ENCODE measurements around the gene RGS7BP.

Gene RGS7BP

GRCh38 chr5:64629841-64630240, 124.0 kb downstream of the RGS7BP start:
- no peaks in the 10 kb centered on the region for H3K27me3 ChIP-seq (ENCODE audit: control insufficient read depth, insufficient read depth, low read length)
- H3K4me1 ChIP-seq (ENCODE audit: control insufficient read depth, insufficient read depth, low read length): no peaks in the 10 kb centered on the region
- no peak overlapping the region for H3K27ac ChIP-seq (ENCODE audit: low read depth, low read length)
- H3K36me3 ChIP-seq (ENCODE audit: control insufficient read depth, insufficient read depth, low read length): no peaks in the 10 kb centered on the region
- no peak overlapping the region for H3K4me3 ChIP-seq (ENCODE audit: low read depth, low read length)
- no peaks in the 10 kb centered on the region for H3K9me3 ChIP-seq (ENCODE audit: control insufficient read depth, insufficient read depth, low read length)
- no peak overlapping the region for H3K9ac ChIP-seq (ENCODE audit: low read depth, low read length)

- H3K9ac ChIP-seq (ENCODE audit: low read depth, low read length): no peak overlapping the region
- no peaks in the 10 kb centered on the region for H3K36me3 ChIP-seq (ENCODE audit: control insufficient read depth, insufficient read depth, low read length)
- H3K27me3 ChIP-seq (ENCODE audit: control insufficient read depth, insufficient read depth, low read length): no peaks in the 10 kb centered on the region
Observed at GRCh38 chr5:64632251-64632650, 126.4 kb downstream of the RGS7BP start.

GRCh38 chr5:64634997-64635686, 129.3 kb downstream of the RGS7BP start:
- Histone ChIP-seq H3K36me3 (ENCODE audit: control insufficient read depth, insufficient read depth, low read length) (no peaks in the 10 kb centered on the region), H3K9ac (ENCODE audit: low read depth, low read length) (no peak overlapping the region), H3K27ac (ENCODE audit: low read depth, low read length) (no peak overlapping the region), H3K4me3 (ENCODE audit: low read depth, low read length) (no peak overlapping the region), H3K4me1 (ENCODE audit: control insufficient read depth, insufficient read depth, low read length) (peaks cover 11% of the 10 kb centered on the region; the same call in 1 of the 2 replicates), H3K27me3 (ENCODE audit: control insufficient read depth, insufficient read depth, low read length) (no peaks in the 10 kb centered on the region), H3K9me3 (ENCODE audit: control insufficient read depth, insufficient read depth, low read length) (no peaks in the 10 kb centered on the region)

More at GRCh38 chr5:64632251-64632650, 126.4 kb downstream of the RGS7BP start:
- Histone ChIP-seq H3K27ac (ENCODE audit: low read depth, low read length) (no peak overlapping the region), H3K4me1 (ENCODE audit: control insufficient read depth, insufficient read depth, low read length) (0 out of 2 replicates have a peak, but pooled peaks cover 2% of the 10 kb centered on the region), H3K4me3 (ENCODE audit: low read depth, low read length) (no peak overlapping the region), H3K9me3 (ENCODE audit: control insufficient read depth, insufficient read depth, low read length) (no peaks in the 10 kb centered on the region)

GRCh38 chr5:64637144-64637543, 131.3 kb downstream of the RGS7BP start:
- H3K27me3 ChIP-seq (ENCODE audit: control insufficient read depth, insufficient read depth, low read length): no peaks in the 10 kb centered on the region
- no peak overlapping the region for H3K9ac ChIP-seq (ENCODE audit: low read depth, low read length)
- no peak overlapping the region for H3K4me3 ChIP-seq (ENCODE audit: low read depth, low read length)
- peaks cover 11% of the 10 kb centered on the region; the same call in 1 of the 2 replicates for H3K4me1 ChIP-seq (ENCODE audit: control insufficient read depth, insufficient read depth, low read length)
- no peaks in the 10 kb centered on the region for H3K9me3 ChIP-seq (ENCODE audit: control insufficient read depth, insufficient read depth, low read length)
- H3K27ac ChIP-seq (ENCODE audit: low read depth, low read length): no peak overlapping the region
- no peaks in the 10 kb centered on the region for H3K36me3 ChIP-seq (ENCODE audit: control insufficient read depth, insufficient read depth, low read length)

GRCh38 chr5:64637837-64638443, 132.1 kb downstream of the RGS7BP start:
- H3K9me3 ChIP-seq (ENCODE audit: control insufficient read depth, insufficient read depth, low read length): no peaks in the 10 kb centered on the region
- no peak overlapping the region for H3K4me3 ChIP-seq (ENCODE audit: low read depth, low read length)
- H3K36me3 ChIP-seq (ENCODE audit: control insufficient read depth, insufficient read depth, low read length): no peaks in the 10 kb centered on the region
- H3K27ac ChIP-seq (ENCODE audit: low read depth, low read length): no peak overlapping the region
- no peak overlapping the region for H3K9ac ChIP-seq (ENCODE audit: low read depth, low read length)
- no peaks in the 10 kb centered on the region for H3K27me3 ChIP-seq (ENCODE audit: control insufficient read depth, insufficient read depth, low read length)
- peaks cover 11% of the 10 kb centered on the region; the same call in 1 of the 2 replicates for H3K4me1 ChIP-seq (ENCODE audit: control insufficient read depth, insufficient read depth, low read length)

GRCh38 chr5:64644831-64645230, 139.0 kb downstream of the RGS7BP start:
- no peaks in the 10 kb centered on the region for H3K36me3 ChIP-seq (ENCODE audit: control insufficient read depth, insufficient read depth, low read length)
- no peaks in the 10 kb centered on the region for H3K27me3 ChIP-seq (ENCODE audit: control insufficient read depth, insufficient read depth, low read length)
- H3K9me3 ChIP-seq (ENCODE audit: control insufficient read depth, insufficient read depth, low read length): no peaks in the 10 kb centered on the region
- no peak overlapping the region for H3K27ac ChIP-seq (ENCODE audit: low read depth, low read length)
- H3K4me3 ChIP-seq (ENCODE audit: low read depth, low read length): no peak overlapping the region
- H3K4me1 ChIP-seq (ENCODE audit: control insufficient read depth, insufficient read depth, low read length): peaks cover 15% of the 10 kb centered on the region
- no peak overlapping the region for H3K9ac ChIP-seq (ENCODE audit: low read depth, low read length)

- no peaks in the 10 kb centered on the region for H3K36me3 ChIP-seq (ENCODE audit: control insufficient read depth, insufficient read depth, low read length)
- no peak overlapping the region for H3K4me3 ChIP-seq (ENCODE audit: low read depth, low read length)
- no peaks in the 10 kb centered on the region for H3K27me3 ChIP-seq (ENCODE audit: control insufficient read depth, insufficient read depth, low read length)
- H3K27ac ChIP-seq (ENCODE audit: low read depth, low read length): no peak overlapping the region
- H3K4me1 ChIP-seq (ENCODE audit: control insufficient read depth, insufficient read depth, low read length): peaks cover 15% of the 10 kb centered on the region
- H3K9me3 ChIP-seq (ENCODE audit: control insufficient read depth, insufficient read depth, low read length): 0 out of 2 replicates have a peak, but pooled peaks cover 2% of the 10 kb centered on the region
- no peak overlapping the region for H3K9ac ChIP-seq (ENCODE audit: low read depth, low read length)
Observed at GRCh38 chr5:64646169-64646568, 140.4 kb downstream of the RGS7BP start.

GRCh38 chr5:64649512-64649911, 143.7 kb downstream of the RGS7BP start:
- Histone ChIP-seq H3K27ac (ENCODE audit: low read depth, low read length) (no peak overlapping the region), H3K27me3 (ENCODE audit: control insufficient read depth, insufficient read depth, low read length) (no peaks in the 10 kb centered on the region), H3K9me3 (ENCODE audit: control insufficient read depth, insufficient read depth, low read length) (0 out of 2 replicates have a peak, but pooled peaks cover 3% of the 10 kb centered on the region), H3K4me1 (ENCODE audit: control insufficient read depth, insufficient read depth, low read length) (peaks cover 15% of the 10 kb centered on the region), H3K4me3 (ENCODE audit: low read depth, low read length) (no peak overlapping the region), H3K9ac (ENCODE audit: low read depth, low read length) (no peak overlapping the region), H3K36me3 (ENCODE audit: control insufficient read depth, insufficient read depth, low read length) (no peaks in the 10 kb centered on the region)

GRCh38 chr5:64653766-64654560, 148.1 kb downstream of the RGS7BP start:
- H3K27me3 ChIP-seq (ENCODE audit: control insufficient read depth, insufficient read depth, low read length): no peaks in the 10 kb centered on the region
- no peak overlapping the region for H3K4me3 ChIP-seq (ENCODE audit: low read depth, low read length)
- no peaks in the 10 kb centered on the region for H3K36me3 ChIP-seq (ENCODE audit: control insufficient read depth, insufficient read depth, low read length)
- no peaks in the 10 kb centered on the region for H3K4me1 ChIP-seq (ENCODE audit: control insufficient read depth, insufficient read depth, low read length)
- no peak overlapping the region for H3K9ac ChIP-seq (ENCODE audit: low read depth, low read length)
- 0 out of 2 replicates have a peak, but pooled peaks cover 3% of the 10 kb centered on the region for H3K9me3 ChIP-seq (ENCODE audit: control insufficient read depth, insufficient read depth, low read length)
- H3K27ac ChIP-seq (ENCODE audit: low read depth, low read length): no peak overlapping the region

GRCh38 chr5:64654561-64654938, 148.7 kb downstream of the RGS7BP start:
- Histone ChIP-seq H3K4me1 (ENCODE audit: control insufficient read depth, insufficient read depth, low read length) (no peaks in the 10 kb centered on the region), H3K9me3 (ENCODE audit: control insufficient read depth, insufficient read depth, low read length) (0 out of 2 replicates have a peak, but pooled peaks cover 3% of the 10 kb centered on the region), H3K9ac (ENCODE audit: low read depth, low read length) (no peak overlapping the region), H3K4me3 (ENCODE audit: low read depth, low read length) (no peak overlapping the region), H3K27me3 (ENCODE audit: control insufficient read depth, insufficient read depth, low read length) (no peaks in the 10 kb centered on the region), H3K27ac (ENCODE audit: low read depth, low read length) (no peak overlapping the region), H3K36me3 (ENCODE audit: control insufficient read depth, insufficient read depth, low read length) (no peaks in the 10 kb centered on the region)

GRCh38 chr5:64655596-64655995, 149.8 kb downstream of the RGS7BP start:
- H3K4me1 ChIP-seq (ENCODE audit: control insufficient read depth, insufficient read depth, low read length): no peaks in the 10 kb centered on the region

More at GRCh38 chr5:64655596-64655995, 149.8 kb downstream of the RGS7BP start:
- Histone ChIP-seq H3K27ac (ENCODE audit: low read depth, low read length) (no peak overlapping the region), H3K36me3 (ENCODE audit: control insufficient read depth, insufficient read depth, low read length) (no peaks in the 10 kb centered on the region), H3K27me3 (ENCODE audit: control insufficient read depth, insufficient read depth, low read length) (no peaks in the 10 kb centered on the region), H3K4me3 (ENCODE audit: low read depth, low read length) (no peak overlapping the region), H3K9ac (ENCODE audit: low read depth, low read length) (no peak overlapping the region), H3K9me3 (ENCODE audit: control insufficient read depth, insufficient read depth, low read length) (0 out of 2 replicates have a peak, but pooled peaks cover 3% of the 10 kb centered on the region)
